Endothelial cell of umbilical vein (primary cell): Measurements from ENCODE around the gene SEMA5A. TPM values are rescaled to one million over a fixed set of nuclear protein-coding genes. Genes with fewer than 3 reads are reported as not detected.

Experiments used
- BruUV-seq: library from RNA; stranded (reverse); fragments of 400-500 nt; replicated peaks from 2 replicates; lab custom pipeline; 2021; lab: Mats Ljungman, UMichigan
- CTCF ChIA-PET: fragments of 300-600, 350-600 bp; sonication (Branson Sonifier 250); formaldehyde crosslinking; loops from one replicate; lab custom pipeline; 2021; ENCODE audit warnings: antibody characterized with exemption, inconsistent platforms; lab: Charles Lee
- POLR2A ChIA-PET: fragments of 300-600, 350-600 bp; sonication (Branson Sonifier 250); formaldehyde crosslinking; loops from one replicate; lab custom pipeline; 2021; ENCODE audit warnings: antibody characterized with exemption, inconsistent platforms; lab: Charles Lee
- DNase-seq: peaks from one replicate; pipeline ENCODE4 v3.0.0-alpha.2; 2011; ENCODE audit warnings: low read depth, low spot score
- FAIRE-seq: peaks from 2 replicates; lab custom pipeline; 2011; peaks lifted over from hg19 to GRCh38; lab: Jason Lieb, UNC
- H2AFZ ChIP-seq: 2 replicates; pipeline ENCODE4 v1.6.0; 2012; ENCODE audit warnings: low read depth, low read length, control low read depth, inconsistent platforms
- H3K27ac ChIP-seq: 2 replicates; pipeline ENCODE4 v1.5.1; 2011; ENCODE audit warnings: low read depth, mild to moderate bottlenecking, control low read depth, low read length, moderate library complexity; ENCODE audit not compliant: insufficient read depth
- H3K27me3 ChIP-seq, 2 experiments: 2 replicates each; pipeline versions ENCODE4 v1.6.0 to v1.6.1; 2011; ENCODE audit warnings: low read length in 2 of 2, mixed read lengths in 1 of 2; ENCODE audit not compliant: control insufficient read depth in 2 of 2, insufficient read depth in 2 of 2
- H3K36me3 ChIP-seq, 2 experiments: 2 replicates in 1 of 2; 3 replicates in 1 of 2; pipeline ENCODE4 v1.5.1; 2011; ENCODE audit warnings: low read length in 2 of 2, mild to moderate bottlenecking in 1 of 2, moderate library complexity in 1 of 2; ENCODE audit not compliant: control insufficient read depth in 2 of 2, insufficient read depth in 2 of 2; ENCODE audit errors: extremely low read depth in 1 of 2
- H3K4me1 ChIP-seq: 3 replicates; pipeline ENCODE4 v1.5.1; 2011; ENCODE audit warnings: mild to moderate bottlenecking, low read length; ENCODE audit not compliant: control insufficient read depth, insufficient read depth; ENCODE audit errors: extremely low read depth
- H3K4me2 ChIP-seq: 2 replicates; pipeline ENCODE4 v1.6.1; 2011; ENCODE audit warnings: low read length, control low read depth, mixed read lengths; ENCODE audit not compliant: insufficient read depth
- H3K4me3 ChIP-seq, 3 experiments: fragments of 200-600 bp in 1 of 3; sonication (generic), shearing (Covaris generic) in 1 of 3; replicated peaks in 1 of 3; 2 replicates each; pipeline ENCODE4 v1.5.1; 2011 to 2016; ENCODE audit warnings: control low read depth in 3 of 3, low read length in 3 of 3, mild to moderate bottlenecking in 2 of 3, inconsistent platforms in 1 of 3, low read depth in 1 of 3, moderate library complexity in 1 of 3; ENCODE audit not compliant: insufficient read depth in 1 of 3
- H3K79me2 ChIP-seq: 2 replicates; pipeline ENCODE4 v1.6.0; 2012; ENCODE audit warnings: low read length, inconsistent platforms; ENCODE audit not compliant: control insufficient read depth, insufficient read depth
- H3K9ac ChIP-seq: replicated peaks from 2 replicates; pipeline ENCODE3; 2011; ENCODE audit warnings: low read length, control low read depth; ENCODE audit not compliant: insufficient read depth; ENCODE audit errors: extremely low read depth
- H3K9me1 ChIP-seq: replicated peaks from 3 replicates; pipeline ENCODE4 v1.6.0; 2011; ENCODE audit warnings: mild to moderate bottlenecking, low read length; ENCODE audit not compliant: control insufficient read depth, insufficient read depth; ENCODE audit errors: extremely low read depth
- H3K9me3 ChIP-seq: replicated peaks from 2 replicates; pipeline ENCODE4 v1.5.1; 2012; ENCODE audit warnings: low read length, inconsistent platforms; ENCODE audit not compliant: control insufficient read depth, insufficient read depth
- H4K20me1 ChIP-seq: replicated peaks from 2 replicates; pipeline ENCODE3; 2011; ENCODE audit warnings: mild to moderate bottlenecking, low read length; ENCODE audit not compliant: control insufficient read depth, insufficient read depth; ENCODE audit errors: extremely low read depth
- CTCF ChIP-seq, 2 donors: IDR thresholded peaks; 1 replicate in 1 of 2; 2 replicates in 1 of 2; pipeline ENCODE4 v1.5.1; 2011; ENCODE audit warnings: low read length in 2 of 2, mild to moderate bottlenecking in 2 of 2, moderate library complexity in 2 of 2, control low read depth in 1 of 2, inconsistent platforms in 1 of 2, low read depth in 1 of 2; ENCODE audit not compliant: insufficient read depth in 1 of 2; ENCODE audit errors: extremely low read depth in 1 of 2
- EZH2 ChIP-seq: IDR thresholded peaks from 2 replicates; pipeline ENCODE4 v1.6.1; 2012; ENCODE audit warnings: borderline replicate concordance, low read depth, mild to moderate bottlenecking, moderate library complexity, low read length, inconsistent platforms; ENCODE audit not compliant: severe bottlenecking
- FOS ChIP-seq: IDR thresholded peaks from 2 replicates; pipeline ENCODE4 v1.6.1; 2011; ENCODE audit warnings: mild to moderate bottlenecking, low read length, moderate library complexity, borderline replicate concordance; ENCODE audit not compliant: insufficient read depth
- GATA2 ChIP-seq: IDR thresholded peaks from 2 replicates; pipeline ENCODE4 v1.7.0; 2011; ENCODE audit warnings: low read depth, mild to moderate bottlenecking, moderate library complexity, mixed read lengths, low read length; ENCODE audit not compliant: insufficient read length, insufficient read depth
- JUN ChIP-seq: IDR thresholded peaks from 2 replicates; pipeline ENCODE4 v1.6.1; 2011; ENCODE audit warnings: borderline replicate concordance, low read depth; ENCODE audit not compliant: insufficient read length, insufficient read depth
- MAX ChIP-seq: IDR thresholded peaks from 2 replicates; pipeline ENCODE4 v1.6.1; 2011; ENCODE audit not compliant: insufficient read depth, insufficient read length
- MYC ChIP-seq: IDR thresholded peaks from one replicate; pipeline ENCODE4 v1.6.1; 2011; ENCODE audit warnings: mild to moderate bottlenecking, low read depth, low read length
- POLR2A ChIP-seq: IDR thresholded peaks from 2 replicates; pipeline ENCODE4 v1.6.1; 2012; ENCODE audit warnings: low read depth, mild to moderate bottlenecking, control low read depth, low read length
- POLR2AphosphoS5 ChIP-seq: IDR thresholded peaks from 2 replicates; pipeline ENCODE4 v1.6.1; 2012; ENCODE audit warnings: low read depth, mild to moderate bottlenecking, control low read depth, low read length, moderate library complexity; ENCODE audit not compliant: insufficient read depth
- dilution Hi-C: fragments of 300-500 bp; cut with MboI; formaldehyde crosslinking; loops from one replicate; pipeline ENCODE4 v1.15.0; 2019; ENCODE audit warnings: low sequenced_read_pairs; ENCODE audit not compliant: extremely low pct_ligation_motif_present
- intact Hi-C: fragments of 100-400 bp; cut with micrococcal nuclease; formaldehyde crosslinking; loops from one replicate; pipeline ENCODE4 v1.10.0; 2022
- polyA plus RNA-seq, 4 experiments: library from polyadenylated mRNA; depleted of rRNA in 3 of 4; stranded (reverse) in 3 of 4; unstranded in 1 of 4; fragments of >200 nt; gene quantifications; 2 replicates each; pipeline versions ENCODE4 v1.2.1 to v1.2.3, GENCODE V29; 2011 to 2012; ENCODE audit warnings: missing spikeins in 1 of 4
- total RNA-seq: library from RNA; stranded (reverse); gene quantifications from 2 replicates; pipeline ENCODE4 v1.2.3, GENCODE V29; 2021

The SEMA5A gene
- total and polyA plus RNA-seq, 2 donors (not counting 3 experiments of a cell fraction or from before 2014, with no cell fraction given), result 0.04 to 0.06 TPM

GRCh38 chr5:9314558-9314957 lies 231.3 kb downstream of the SEMA5A start:
- POLR2A ChIA-PET, result no interaction called here
- Histone ChIP-seq H3K4me2 (no peak overlapping the region), H2AFZ (no peak overlapping the region), H3K79me2 (no peaks in the 10 kb centered on the region), H3K4me1 (no peaks in the 10 kb centered on the region), H4K20me1 (no peaks in the 10 kb centered on the region), H3K4me3 (no peak overlapping the region), H3K9me1 (no peaks in the 10 kb centered on the region), H3K9ac (no peak overlapping the region), H3K9me3 (no peaks in the 10 kb centered on the region), H3K36me3 (no peaks in the 10 kb centered on the region), H3K27me3 (no peaks in the 10 kb centered on the region), H3K27ac (no peak overlapping the region)
- TF ChIP-seq POLR2AphosphoS5 (no peak), MAX (no peak), CTCF (IDR thresholded peaks at IDR 0.05; ENCODE audit: extremely low read depth in 1 of 2, insufficient read depth in 1 of 2, low read depth in 1 of 2, low read length in 2 of 2) (no peak), POLR2A (no peak), MYC (no peak), JUN (no peak), EZH2 (no peak), GATA2 (no peak), FOS (no peak)
- intact Hi-C loops (no loop called here), dilution Hi-C loops (no loop called here)
- no TSS peak for BruUV-seq
- no peak for FAIRE-seq
- DNase-seq, result no peak
- CTCF ChIA-PET, result no interaction called here
